B cell (primary cell): ENCODE results near the gene DENND1A. TPM values are rescaled to one million over a fixed set of nuclear protein-coding genes. Genes with fewer than 3 reads are reported as not detected.

Experiments
- ATAC-seq: fragments of 200-7000 bp; cut with Tn5 transposase; one replicate; pipeline ENCODE4 v1.10.0; 2021; ENCODE audit warnings: low read depth, mild to moderate bottlenecking, moderate number of reproducible peaks, moderate library complexity
- CTCF ChIA-PET: fragments of 350-600 bp; sonication (Branson Sonifier 250); formaldehyde crosslinking; loops from one replicate; lab custom pipeline; 2021; ENCODE audit warnings: antibody characterized with exemption, inconsistent platforms; lab: Charles Lee
- POLR2A ChIA-PET: fragments of 350-600 bp; sonication (Branson Sonifier 250); formaldehyde crosslinking; loops from one replicate; lab custom pipeline; 2021; ENCODE audit warnings: antibody characterized with exemption; lab: Charles Lee
- DNase-seq: peaks from one replicate; pipeline ENCODE4 v3.0.0; 2013
- H2AFZ ChIP-seq: 2 replicates; pipeline ENCODE4 v1.6.1; 2012; ENCODE audit warnings: mild to moderate bottlenecking, low read depth, low read length; ENCODE audit not compliant: insufficient read depth, poor library complexity, severe bottlenecking
- H3K27ac ChIP-seq, 2 donors: 1 replicate in 1 of 2; 2 replicates in 1 of 2; pipeline ENCODE4 v1.5.1; 2012 to 2013; ENCODE audit warnings: low read length in 2 of 2, mild to moderate bottlenecking in 2 of 2, moderate library complexity in 1 of 2
- H3K27me3 ChIP-seq, 4 experiments: fragments of 200-600 bp in 1 of 4; sonication (generic) in 1 of 4; replicated peaks in 1 of 4; 1 replicate in 2 of 4; 2 replicates in 2 of 4; pipeline versions ENCODE4 v1.6.1 to v1.7.0; 2013 to 2016; ENCODE audit warnings: low read length in 3 of 4, mild to moderate bottlenecking in 2 of 4, mixed read lengths in 1 of 4, moderate library complexity in 1 of 4; ENCODE audit not compliant: insufficient read depth in 4 of 4, control insufficient read depth in 3 of 4; ENCODE audit errors: control extremely low read depth in 1 of 4
- H3K36me3 ChIP-seq, 2 experiments: replicated peaks in 1 of 2; 1 replicate in 1 of 2; 2 replicates in 1 of 2; pipeline versions ENCODE4 v1.6.1 to v1.7.1; 2013; ENCODE audit warnings: low read length in 1 of 2; ENCODE audit not compliant: insufficient read depth in 2 of 2, control insufficient read depth in 1 of 2; ENCODE audit errors: control extremely low read depth in 1 of 2, extremely low read depth in 1 of 2
- H3K4me1 ChIP-seq, 2 donors: fragments of 200-600 bp in 1 of 2; sonication (generic) in 1 of 2; 1 replicate in 1 of 2; 2 replicates in 1 of 2; pipeline versions ENCODE4 v1.5.1 to v1.6.1; 2013 to 2017; ENCODE audit warnings: low read length in 2 of 2; ENCODE audit not compliant: control insufficient read depth in 2 of 2, insufficient read depth in 2 of 2
- H3K4me2 ChIP-seq: replicated peaks from 2 replicates; pipeline ENCODE3; 2012; ENCODE audit warnings: mild to moderate bottlenecking, low read depth, low read length; ENCODE audit not compliant: poor library complexity, severe bottlenecking
- H3K4me3 ChIP-seq, 5 experiments: fragments of 200-600 bp in 1 of 5; sonication (generic) in 1 of 5; 1 replicate in 3 of 5; 2 replicates in 2 of 5; pipeline versions ENCODE4 v1.5.1 to v1.7.0; 2011 to 2016; ENCODE audit warnings: low read length in 4 of 5, mild to moderate bottlenecking in 4 of 5, low read depth in 2 of 5, control low read depth in 1 of 5, moderate library complexity in 1 of 5; ENCODE audit not compliant: insufficient read depth in 1 of 5; ENCODE audit errors: control extremely low read depth in 1 of 5, extremely low read depth in 1 of 5
- H3K79me2 ChIP-seq: fragments of 200-600 bp; sonication (generic); one replicate; pipeline ENCODE4 v1.6.0; 2016; ENCODE audit warnings: low read length; ENCODE audit not compliant: control insufficient read depth, insufficient read depth
- H3K9ac ChIP-seq: fragments of 200-600 bp; sonication (generic); 2 replicates; pipeline ENCODE4 v1.6.1; 2017; ENCODE audit warnings: mild to moderate bottlenecking, low read length, moderate library complexity
- H3K9me3 ChIP-seq, 3 donors: one replicate each; pipeline versions ENCODE4 v1.6.1 to v1.7.1; 2013; ENCODE audit warnings: low read length in 2 of 3; ENCODE audit not compliant: control insufficient read depth in 2 of 3, insufficient read depth in 1 of 3; ENCODE audit errors: control extremely low read depth in 1 of 3
- H4K20me1 ChIP-seq: 2 replicates; pipeline ENCODE4 v1.6.0; 2012; ENCODE audit warnings: mild to moderate bottlenecking, low read length; ENCODE audit not compliant: insufficient read depth, control insufficient read depth, poor library complexity, severe bottlenecking
- H3K27ac Mint-ChIP-seq: one replicate; pipeline ENCODE4 v1.8.0; 2021; ENCODE audit warnings: mixed read lengths
- H3K27me3 Mint-ChIP-seq: one replicate; pipeline ENCODE4 v1.8.0; 2021; ENCODE audit warnings: mixed read lengths
- H3K4me1 Mint-ChIP-seq: one replicate; pipeline ENCODE4 v1.8.0; 2021; ENCODE audit warnings: mixed read lengths
- H3K4me3 Mint-ChIP-seq: one replicate; pipeline ENCODE4 v1.8.0; 2021; ENCODE audit warnings: mixed read lengths
- H3K9me3 Mint-ChIP-seq: one replicate; pipeline ENCODE4 v1.8.0; 2022; ENCODE audit warnings: mixed read lengths; ENCODE audit not compliant: insufficient read depth
- CTCF ChIP-seq: fragments of 200-600 bp; IDR thresholded peaks from one replicate; pipeline ENCODE4 v1.8.0; 2022; ENCODE audit warnings: antibody characterized with exemption, mild to moderate bottlenecking
- EZH2 ChIP-seq: IDR thresholded peaks from 2 replicates; pipeline ENCODE4 v1.6.1; 2012; ENCODE audit warnings: borderline replicate concordance, low read depth, mild to moderate bottlenecking, moderate library complexity, low read length; ENCODE audit not compliant: insufficient read depth, poor library complexity, severe bottlenecking
- WGBS: methylation state at CpG from one replicate; pipeline ENCODE4 v1.1.5; 2013; ENCODE audit warnings: missing lambda C conversion rate; ENCODE audit not compliant: insufficient coverage; 5-methylcytosine and 5-hydroxymethylcytosine counted together
- intact Hi-C: fragments of 100-400 bp; cut with micrococcal nuclease; formaldehyde crosslinking; loops from one replicate; pipeline ENCODE4 v1.10.0; 2022
- polyA plus RNA-seq: library from polyadenylated mRNA; depleted of rRNA; stranded (reverse); fragments of >200 nt; gene quantifications from 2 replicates; pipeline ENCODE4 v1.2.3, GENCODE V29; 2012
- total RNA-seq, 2 donors: library from RNA; stranded (reverse); fragments of 120-200 nt in 1 of 2; gene quantifications; 1 replicate in 1 of 2; 2 replicates in 1 of 2; pipeline versions ENCODE4 v1.2.3 to v1.2.4, GENCODE V29; 2013 to 2022

DENND1A gene
- total and polyA plus RNA-seq, 2 donors (not counting 1 experiment from before 2014, with no cell fraction given), result 10.8 to 26.0 TPM

DNA sequence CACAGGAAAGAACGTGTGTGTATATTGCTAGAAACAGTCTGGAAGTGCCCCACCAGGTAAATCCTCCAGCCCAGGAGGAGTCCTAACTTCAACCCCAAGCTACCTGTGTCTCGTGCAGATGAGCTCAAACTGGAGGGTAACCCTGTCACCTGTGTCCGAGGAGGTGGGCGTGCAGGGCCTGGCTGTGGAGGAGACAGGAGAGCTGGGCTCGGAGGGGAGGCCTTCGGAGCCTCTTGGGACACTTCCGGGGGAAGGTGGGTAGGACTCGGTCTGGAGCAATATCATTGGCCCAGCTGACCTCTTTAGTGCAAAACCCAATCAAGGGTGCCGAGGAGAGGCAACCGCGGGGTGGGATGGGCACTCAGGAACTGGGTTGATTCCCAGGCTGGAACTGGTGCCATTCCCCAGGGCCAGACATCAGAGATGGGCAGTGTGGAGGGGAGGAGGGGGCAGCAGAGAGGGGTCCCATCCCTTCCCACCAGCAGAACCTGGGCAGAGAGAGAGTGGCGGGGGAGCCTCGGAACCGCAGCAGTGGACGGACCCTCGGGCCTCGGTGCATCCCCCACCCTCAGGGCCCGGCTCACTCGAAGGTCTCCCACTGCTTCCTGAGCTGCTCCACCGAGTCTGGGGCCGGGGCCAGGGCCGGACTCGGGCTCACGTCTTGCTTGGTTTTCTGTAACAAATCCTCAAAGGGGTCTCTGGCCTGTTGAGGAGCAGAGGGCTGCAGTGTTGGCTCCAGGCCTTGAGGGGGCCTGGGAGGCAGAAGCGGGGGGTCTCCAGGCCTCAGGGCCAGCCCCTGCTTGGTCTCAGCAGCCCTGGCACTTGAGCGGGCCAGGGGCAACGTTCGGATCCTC, 548.8 kb downstream of the DENND1A start:
- Histone ChIP-seq H3K9ac (no peak overlapping the region), H2AFZ (no peak overlapping the region), H3K9me3 (no peaks in the 10 kb centered on the region), H3K27ac (no peak overlapping the region), H3K4me2 (no peak overlapping the region), H3K27me3 (peaks cover 0 to 1% (median 0%) of the 10 kb centered on the region in 4 experiments), H4K20me1 (no peaks in the 10 kb centered on the region), H3K4me1 (no peaks in the 10 kb centered on the region), H3K36me3 (peaks cover 0 to 5% of the 10 kb centered on the region in 2 experiments), H3K4me3 (no peak overlapping the region), H3K79me2 (no peaks in the 10 kb centered on the region)
- H3K27ac Mint-ChIP-seq, result no peak overlapping the region
- H3K27me3 Mint-ChIP-seq, result no peaks in the 10 kb centered on the region
- TF ChIP-seq CTCF, result no peak
- POLR2A ChIA-PET, result no interaction called here
- no peak overlapping the region for H3K4me3 Mint-ChIP-seq
- DNase-seq, result no peak
- no peaks in the 10 kb centered on the region for H3K9me3 Mint-ChIP-seq
- 94% methylated on average over 28 of the region's 28 CpGs for WGBS
- peaks cover 5% of the 10 kb centered on the region for H3K4me1 Mint-ChIP-seq
- CTCF ChIA-PET, result no interaction called here
- intact Hi-C loops, result loop anchor here (10.0 kb wide), 1 partner anchor 1256 kb away; no protein-coding TSS in a partner anchor
- ATAC-seq, result no peak

- intact Hi-C loops, result no loop called here
- DNase-seq (no peak), ATAC-seq (no peak)
- Histone ChIP-seq H3K27me3 (peaks cover 0 to 21% (median 8%) of the 10 kb centered on the region in 4 experiments), H3K4me2 (no peak overlapping the region), H4K20me1 (no peaks in the 10 kb centered on the region), H3K9me3 (no peaks in the 10 kb centered on the region), H3K36me3 (peaks cover 0 to 5% of the 10 kb centered on the region in 2 experiments), H3K79me2 (no peaks in the 10 kb centered on the region), H3K27ac (no peak overlapping the region), H3K9ac (no peak overlapping the region), H3K4me1 (peaks cover 0 to 6% of the 10 kb centered on the region in 2 donors), H3K4me3 (no peak overlapping the region), H2AFZ (no peak overlapping the region)
- ChIA-PET POLR2A (no interaction called here), CTCF (no interaction called here)
- Mint-ChIP-seq H3K9me3 (no peaks in the 10 kb centered on the region), H3K27ac (no peak overlapping the region), H3K4me3 (no peak overlapping the region), H3K4me1 (peaks cover 7% of the 10 kb centered on the region), H3K27me3 (peaks cover 11% of the 10 kb centered on the region)
- no peak for TF ChIP-seq CTCF
- no peak for TF ChIP-seq EZH2
- 91% methylated on average over 28 of the region's 30 CpGs for WGBS
Observed at GRCh38 chr9:123378956-123379660, 550.8 kb downstream of the DENND1A start.
